Fibroblast of lung (primary cell): ENCODE data around the gene TEAD3.

ENCODE experiments used
- CTCF ChIP-seq, 2 donors: IDR thresholded peaks in 1 of 2; conservative IDR thresholded peaks in 1 of 2; 1 replicate in 1 of 2; 2 replicates in 1 of 2; pipeline ENCODE4 v1.5.1; 2011 to 2012; ENCODE audit warnings: low read length in 2 of 2, control low read depth in 1 of 2, inconsistent platforms in 1 of 2, low read depth in 1 of 2, mild to moderate bottlenecking in 1 of 2
- EZH2 ChIP-seq: IDR thresholded peaks from 2 replicates; pipeline ENCODE4 v1.5.1; 2012; ENCODE audit warnings: low read length, control low read depth, mild to moderate bottlenecking; ENCODE audit errors: missing control alignments

- no peak for TF ChIP-seq CTCF (conservative IDR thresholded peaks at IDR 0.05 in 1 of 2, IDR thresholded peaks at IDR 0.05 in 1 of 2; ENCODE audit: low read depth in 1 of 2, low read length in 2 of 2)
- TF ChIP-seq EZH2: no peak
Measured at GRCh38 chr6:35435074-35435837, 61.6 kb downstream of the TEAD3 start.
